AG09309 (cell line): ENCODE measurements around the gene PTTG1IP.
A peak's percentile ranks its signal among the peaks of the same experiment; 100 is the strongest.

Source experiments
- DNase-seq: peaks from one replicate; pipeline ENCODE4 v3.0.0-alpha.2; 2010; ENCODE audit warnings: low read depth
- H3K4me3 ChIP-seq: 2 replicates; pipeline ENCODE4 v1.5.1; 2011; ENCODE audit warnings: mild to moderate bottlenecking, low read depth, low read length, moderate library complexity; ENCODE audit not compliant: control insufficient read depth
- TF ChIP-seq, protein P1 (sequence below): IDR thresholded peaks from 2 replicates; pipeline ENCODE4 v1.5.1; 2011; ENCODE audit warnings: mild to moderate bottlenecking, low read depth, low read length, inconsistent platforms; ENCODE audit not compliant: insufficient read depth, control insufficient read depth; ENCODE audit errors: missing control alignments

PTTG1IP gene

GRCh38 chr21:44873356-44874239, at the start of gene PTTG1IP:
Gene PTTG1IP (minus strand): TSS chr21:44873690. CDS start chr21:44873616, 74 bp downstream.
- TF ChIP-seq, protein P1, sequence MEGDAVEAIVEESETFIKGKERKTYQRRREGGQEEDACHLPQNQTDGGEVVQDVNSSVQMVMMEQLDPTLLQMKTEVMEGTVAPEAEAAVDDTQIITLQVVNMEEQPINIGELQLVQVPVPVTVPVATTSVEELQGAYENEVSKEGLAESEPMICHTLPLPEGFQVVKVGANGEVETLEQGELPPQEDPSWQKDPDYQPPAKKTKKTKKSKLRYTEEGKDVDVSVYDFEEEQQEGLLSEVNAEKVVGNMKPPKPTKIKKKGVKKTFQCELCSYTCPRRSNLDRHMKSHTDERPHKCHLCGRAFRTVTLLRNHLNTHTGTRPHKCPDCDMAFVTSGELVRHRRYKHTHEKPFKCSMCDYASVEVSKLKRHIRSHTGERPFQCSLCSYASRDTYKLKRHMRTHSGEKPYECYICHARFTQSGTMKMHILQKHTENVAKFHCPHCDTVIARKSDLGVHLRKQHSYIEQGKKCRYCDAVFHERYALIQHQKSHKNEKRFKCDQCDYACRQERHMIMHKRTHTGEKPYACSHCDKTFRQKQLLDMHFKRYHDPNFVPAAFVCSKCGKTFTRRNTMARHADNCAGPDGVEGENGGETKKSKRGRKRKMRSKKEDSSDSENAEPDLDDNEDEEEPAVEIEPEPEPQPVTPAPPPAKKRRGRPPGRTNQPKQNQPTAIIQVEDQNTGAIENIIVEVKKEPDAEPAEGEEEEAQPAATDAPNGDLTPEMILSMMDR: no peak
- peak within 1 kb of the TSS; percentile 73 for H3K4me3 ChIP-seq
- peak; percentile 75 for DNase-seq

DNA sequence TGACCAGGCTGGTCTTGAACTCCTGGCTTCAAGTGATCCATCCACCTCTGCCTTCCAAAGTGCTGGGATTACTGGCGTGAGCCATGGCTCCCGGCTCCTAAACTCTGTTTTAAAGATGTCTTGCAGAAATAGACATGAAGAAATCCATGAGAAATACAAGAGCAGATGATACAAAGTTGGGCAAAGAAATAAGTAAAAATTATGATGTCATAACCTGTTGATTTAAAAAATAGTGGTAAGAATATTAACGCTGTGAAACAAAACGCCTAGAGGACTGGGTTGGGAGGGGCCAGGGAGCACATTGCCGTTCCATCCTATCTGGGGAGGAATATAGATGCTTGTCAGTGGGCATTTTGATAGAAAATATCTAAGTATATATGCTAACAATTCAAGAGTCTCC, 48.4 kb upstream of the PTTG1IP start:
- no peak for DNase-seq
- H3K4me3 ChIP-seq: no peak overlapping the region
- TF ChIP-seq, protein P1: no peak

- H3K4me3 ChIP-seq: no peak within 1 kb of the TSS
- no peak for DNase-seq
- TF ChIP-seq, protein P1: no peak
Observed at GRCh38 chr21:44920694-44921604, 47.5 kb upstream of the PTTG1IP start, which contains the start of gene ITGB2. Gene ITGB2 (minus strand): TSS chr21:44920899. CDS start chr21:44910782, 10,117 bp downstream.

- TF ChIP-seq, protein P1: no peak
- H3K4me3 ChIP-seq: no peak overlapping the region
- DNase-seq: no peak
Observed at GRCh38 chr21:44919913-44920693, 46.6 kb upstream of the PTTG1IP start.

DNA sequence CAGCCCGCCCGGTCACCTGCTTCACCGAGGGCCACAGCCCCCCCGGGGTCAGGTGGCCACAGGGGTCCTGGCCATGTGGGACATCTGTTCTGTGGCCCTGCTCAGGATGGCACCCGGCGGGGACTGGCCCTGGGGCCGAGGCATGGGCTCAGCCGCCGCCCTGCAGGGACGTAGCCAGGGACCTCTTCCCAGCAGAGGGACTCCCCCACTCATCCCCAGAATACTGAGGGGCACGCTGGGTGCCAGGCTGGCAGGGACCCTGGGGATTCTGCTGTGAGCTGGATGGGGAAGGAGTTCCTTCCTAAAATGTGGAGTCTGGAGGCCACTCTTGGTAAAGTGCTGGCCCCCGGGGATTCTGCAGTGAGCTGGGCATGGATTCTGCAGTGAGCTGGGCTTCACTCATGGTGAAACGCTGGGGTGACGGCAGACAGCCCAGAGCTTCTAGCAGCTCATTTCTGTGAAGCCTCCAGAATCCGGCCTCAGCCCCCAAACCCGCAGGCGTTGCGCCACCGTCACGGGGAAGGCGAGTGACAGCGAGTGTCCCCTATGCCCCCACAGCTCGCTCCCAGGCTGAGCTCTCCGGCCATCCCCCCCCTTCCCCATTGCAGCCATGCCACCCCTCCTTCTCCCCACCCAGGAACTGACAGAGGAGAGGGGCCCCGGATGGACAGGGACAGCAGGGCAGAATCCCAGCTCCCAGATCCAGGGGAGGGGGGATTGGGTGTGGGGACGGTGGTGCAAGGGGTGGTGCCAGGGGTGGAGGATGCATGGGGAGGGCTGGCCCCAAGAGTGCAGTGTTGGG, 45.8 kb upstream of the PTTG1IP start:
- TF ChIP-seq, protein P1: no peak
- no peak overlapping the region for H3K4me3 ChIP-seq
- no peak for DNase-seq
